ENCODE data around the gene ABCA5. TPM values are rescaled to one million over a fixed set of nuclear protein-coding genes. Genes with fewer than 3 reads are reported as not detected.

The ABCA5 gene
- total and polyA plus RNA-seq, 7 experiments from 2014 or later = 6.0 to 49.9 (median 34.5) TPM

DNA sequence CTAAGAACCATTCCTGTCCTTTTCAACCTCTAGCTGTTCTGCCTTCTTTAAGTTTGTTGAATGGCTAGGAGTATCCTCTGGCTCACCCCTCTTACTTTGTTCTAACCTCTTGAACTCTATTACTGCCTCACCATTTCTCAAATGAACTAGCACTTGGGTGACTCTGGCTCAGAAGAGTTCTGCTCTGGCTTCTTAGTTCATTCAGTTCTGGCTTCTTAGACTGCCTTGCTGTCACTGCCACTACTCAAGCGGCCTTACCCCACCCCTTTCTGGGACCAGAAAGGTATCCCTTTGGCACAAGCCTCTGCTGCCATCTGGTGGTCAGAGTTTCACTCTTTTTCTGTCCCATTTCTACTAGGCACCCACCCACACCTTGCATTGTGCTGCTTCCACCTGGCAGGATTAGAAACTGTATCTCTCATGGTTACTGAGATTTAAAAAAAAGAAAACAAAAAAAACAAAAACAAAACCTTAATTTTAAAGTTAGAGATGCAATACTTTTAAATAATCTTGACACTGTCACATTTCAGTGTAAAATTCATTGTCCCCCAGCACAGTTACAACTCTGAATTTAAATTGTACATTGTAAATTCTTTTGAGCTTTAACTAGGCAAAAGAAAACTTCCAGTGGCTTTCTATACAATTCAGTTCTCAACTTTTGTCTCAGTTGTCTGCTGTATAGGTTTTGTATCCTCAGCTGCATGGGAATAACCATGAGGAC lies 91.4 kb downstream of the ABCA5 start:
- Mint-ChIP-seq H3K4me3 (no peak overlapping the region), H3K27me3 (peaks cover 0 to 8% (median 0%) of the 10 kb centered on the region in 5 donors), H3K36me3 (peaks cover 0 to 47% (median 20%) of the 10 kb centered on the region in 5 donors), H3K9me3 (peaks cover 0 to 45% (median 22%) of the 10 kb centered on the region in 11 donors), H3K27ac (no peak overlapping the region), H3K4me1 (peaks cover 0 to 3% (median 0%) of the 10 kb centered on the region in 7 donors)
- ATAC-seq (peak; percentile 79), DNase-seq (peak in 8 of 9 donors; percentile 18 to 64 (median 36))
- H3K9me3 ChIP-seq (ENCODE audit: control insufficient read depth in 2 of 3, low read length in 3 of 3) = peaks cover 0 to 25% (median 3%) of the 10 kb centered on the region in 3 experiments
- H3K27ac ChIP-seq (ENCODE audit: low read depth, low read length) = no peak overlapping the region
- no peaks in the 10 kb centered on the region for H3K4me1 ChIP-seq (ENCODE audit: control insufficient read depth in 2 of 2, insufficient read depth in 2 of 2, low read length in 2 of 2)
- intact Hi-C loops (cut with micrococcal nuclease) = loop anchor here in 1 of 2 donors (1.0 kb wide), 2 partner anchors 458 to 463 kb away; no protein-coding TSS in a partner anchor
- no peaks in the 10 kb centered on the region for H3K27me3 ChIP-seq (ENCODE audit: control insufficient read depth in 2 of 2, insufficient read depth in 2 of 2, low read length in 2 of 2)
- H3K36me3 ChIP-seq (ENCODE audit: control insufficient read depth in 2 of 3, insufficient read depth in 3 of 3, low read length in 3 of 3) = no peaks in the 10 kb centered on the region
- ChIA-PET POLR2A (no interaction called here), CTCF (no interaction called here)
- H3K4me3 ChIP-seq (ENCODE audit: low read length) = no peak overlapping the region

DNA sequence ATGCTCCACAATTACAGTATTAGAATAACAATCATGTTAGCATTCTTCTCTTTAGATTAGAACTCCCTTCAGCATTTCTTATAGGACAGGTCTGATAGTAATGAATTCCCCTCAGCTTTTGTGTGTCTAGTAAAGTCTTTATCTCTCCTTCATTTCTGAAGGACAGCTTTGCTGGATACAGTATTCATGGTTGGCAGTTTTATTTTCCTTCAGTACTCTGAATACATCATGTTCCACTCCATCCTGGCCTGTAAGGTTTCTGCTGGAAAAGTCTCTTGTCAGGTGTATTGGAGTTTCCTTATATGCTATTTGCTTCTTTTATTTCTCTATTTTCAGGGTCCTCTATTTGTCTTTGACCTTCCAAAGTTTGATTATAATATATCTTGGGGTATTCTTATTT lies 94.3 kb downstream of the ABCA5 start:
- Mint-ChIP-seq H3K36me3 (peaks cover 0 to 23% (median 4%) of the 10 kb centered on the region in 5 donors), H3K4me3 (no peak overlapping the region), H3K4me1 (peaks cover 0 to 3% (median 0%) of the 10 kb centered on the region in 7 donors), H3K27me3 (peaks cover 0 to 17% (median 0%) of the 10 kb centered on the region in 5 donors), H3K9me3 (peaks cover 0 to 50% (median 22%) of the 10 kb centered on the region in 11 donors), H3K27ac (no peak overlapping the region)
- ChIA-PET POLR2A (no interaction called here), CTCF (no interaction called here)
- Histone ChIP-seq H3K9me3 (ENCODE audit: control insufficient read depth in 2 of 3, low read length in 3 of 3) (peaks cover 0 to 25% (median 3%) of the 10 kb centered on the region in 3 experiments), H3K36me3 (ENCODE audit: control insufficient read depth in 2 of 3, insufficient read depth in 3 of 3, low read length in 3 of 3) (no peaks in the 10 kb centered on the region), H3K27me3 (ENCODE audit: control insufficient read depth in 2 of 2, insufficient read depth in 2 of 2, low read length in 2 of 2) (no peaks in the 10 kb centered on the region), H3K4me3 (ENCODE audit: low read length) (no peak overlapping the region), H3K4me1 (ENCODE audit: control insufficient read depth in 2 of 2, insufficient read depth in 2 of 2, low read length in 2 of 2) (no peaks in the 10 kb centered on the region), H3K27ac (ENCODE audit: low read depth, low read length) (no peak overlapping the region)
- ATAC-seq (no peak), DNase-seq (no peak)
- intact Hi-C loops (cut with micrococcal nuclease) = no loop called here

DNA sequence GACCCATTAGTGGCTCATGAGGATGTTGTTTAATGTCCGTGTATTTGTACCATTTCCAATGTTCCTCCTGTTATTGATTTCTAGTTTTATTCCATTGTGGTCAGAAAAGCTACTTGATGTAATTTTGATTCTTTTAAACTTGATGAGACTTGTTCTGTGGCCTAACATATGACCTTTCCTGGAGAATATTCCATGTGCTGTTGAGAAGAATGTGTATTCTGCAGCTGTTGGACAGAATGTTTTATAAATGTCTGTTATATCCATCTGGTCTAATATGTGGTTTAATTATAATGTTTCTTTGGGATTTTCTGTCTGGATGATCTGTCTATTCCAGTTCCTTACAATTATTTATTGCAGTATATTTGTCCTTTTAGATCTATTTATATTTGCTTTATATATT lies 95.4 kb downstream of the ABCA5 start:
- intact Hi-C loops (cut with micrococcal nuclease) = no loop called here
- H3K27ac ChIP-seq (ENCODE audit: low read depth, low read length) = no peak overlapping the region
- no peaks in the 10 kb centered on the region for H3K4me1 ChIP-seq (ENCODE audit: control insufficient read depth in 2 of 2, insufficient read depth in 2 of 2, low read length in 2 of 2)
- DNase-seq (no peak), ATAC-seq (no peak)
- H3K9me3 Mint-ChIP-seq = peaks cover 0 to 50% (median 22%) of the 10 kb centered on the region in 11 donors
- H3K36me3 ChIP-seq (ENCODE audit: control insufficient read depth in 2 of 3, insufficient read depth in 3 of 3, low read length in 3 of 3) = no peaks in the 10 kb centered on the region
- H3K4me3 Mint-ChIP-seq = no peak overlapping the region
- peaks cover 0 to 6% (median 2%) of the 10 kb centered on the region in 7 donors for H3K4me1 Mint-ChIP-seq
- ChIA-PET POLR2A (no interaction called here), CTCF (no interaction called here)
- peaks cover 0 to 23% (median 0%) of the 10 kb centered on the region in 5 donors for H3K36me3 Mint-ChIP-seq
- no peak overlapping the region for H3K4me3 ChIP-seq (ENCODE audit: low read length)
- no peak overlapping the region for H3K27ac Mint-ChIP-seq
- H3K27me3 ChIP-seq (ENCODE audit: control insufficient read depth in 2 of 2, insufficient read depth in 2 of 2, low read length in 2 of 2) = no peaks in the 10 kb centered on the region
- peaks cover 0 to 21% (median 0%) of the 10 kb centered on the region in 5 donors for H3K27me3 Mint-ChIP-seq
- H3K9me3 ChIP-seq (ENCODE audit: control insufficient read depth in 2 of 3, low read length in 3 of 3) = peaks cover 0 to 25% (median 3%) of the 10 kb centered on the region in 3 experiments

DNA sequence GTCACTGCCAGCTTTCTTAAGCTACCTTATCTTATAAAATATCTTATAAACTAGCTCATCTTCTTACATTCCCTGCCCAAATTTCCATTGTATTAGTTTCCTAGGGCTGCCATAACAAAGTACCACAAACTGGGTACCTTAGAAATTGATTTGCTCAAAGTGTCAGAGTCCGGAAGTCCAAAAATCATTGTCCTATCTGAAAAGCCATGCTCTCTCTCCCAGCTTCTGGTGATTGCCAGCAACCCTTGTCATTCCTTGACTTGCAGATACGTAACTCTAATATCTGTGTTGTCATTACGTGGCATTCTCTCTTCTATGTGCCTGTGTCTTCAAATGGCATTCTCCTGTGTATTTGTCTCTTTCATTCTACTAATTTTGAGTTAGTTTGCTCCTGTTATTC lies 96.0 kb downstream of the ABCA5 start:
- Histone ChIP-seq H3K9me3 (ENCODE audit: control insufficient read depth in 2 of 3, low read length in 3 of 3) (peaks cover 0 to 25% (median 3%) of the 10 kb centered on the region in 3 experiments), H3K4me3 (ENCODE audit: low read length) (no peak overlapping the region), H3K27me3 (ENCODE audit: control insufficient read depth in 2 of 2, insufficient read depth in 2 of 2, low read length in 2 of 2) (no peaks in the 10 kb centered on the region), H3K36me3 (ENCODE audit: control insufficient read depth in 2 of 3, insufficient read depth in 3 of 3, low read length in 3 of 3) (no peaks in the 10 kb centered on the region), H3K27ac (ENCODE audit: low read depth, low read length) (no peak overlapping the region), H3K4me1 (ENCODE audit: control insufficient read depth in 2 of 2, insufficient read depth in 2 of 2, low read length in 2 of 2) (no peaks in the 10 kb centered on the region)
- H3K27ac Mint-ChIP-seq = no peak overlapping the region
- peaks cover 0 to 23% (median 2%) of the 10 kb centered on the region in 5 donors for H3K36me3 Mint-ChIP-seq
- DNase-seq (no peak), ATAC-seq (no peak)
- peaks cover 0 to 21% (median 0%) of the 10 kb centered on the region in 5 donors for H3K27me3 Mint-ChIP-seq
- H3K4me1 Mint-ChIP-seq = peaks cover 0 to 6% (median 2%) of the 10 kb centered on the region in 7 donors
- ChIA-PET POLR2A (no interaction called here), CTCF (interaction anchor here (0.6 kb wide), 1 partner anchor 37 kb away, joined by 3 read pairs; no protein-coding TSS in a partner anchor)
- H3K9me3 Mint-ChIP-seq = peaks cover 0 to 50% (median 22%) of the 10 kb centered on the region in 11 donors
- intact Hi-C loops (cut with micrococcal nuclease) = no loop called here
- no peak overlapping the region for H3K4me3 Mint-ChIP-seq

- Mint-ChIP-seq H3K4me1 (peaks cover 0 to 12% (median 5%) of the 10 kb centered on the region in 7 donors), H3K4me3 (no peak within 1 kb of the TSS), H3K36me3 (peaks cover 0 to 18% (median 5%) of the 10 kb centered on the region in 5 donors), H3K27me3 (peaks cover 0 to 20% (median 0%) of the 10 kb centered on the region in 5 donors), H3K9me3 (peaks cover 0 to 36% (median 22%) of the 10 kb centered on the region in 11 donors), H3K27ac (no peak within 1 kb of the TSS)
- Histone ChIP-seq H3K36me3 (ENCODE audit: control insufficient read depth in 2 of 3, insufficient read depth in 3 of 3, low read length in 3 of 3) (no peaks in the 10 kb centered on the region), H3K4me1 (ENCODE audit: control insufficient read depth in 2 of 2, insufficient read depth in 2 of 2, low read length in 2 of 2) (no peaks in the 10 kb centered on the region), H3K9me3 (ENCODE audit: control insufficient read depth in 2 of 3, low read length in 3 of 3) (peaks cover 0 to 19% (median 3%) of the 10 kb centered on the region in 3 experiments), H3K27me3 (ENCODE audit: control insufficient read depth in 2 of 2, insufficient read depth in 2 of 2, low read length in 2 of 2) (no peaks in the 10 kb centered on the region), H3K27ac (ENCODE audit: low read depth, low read length) (no peak within 1 kb of the TSS), H3K4me3 (ENCODE audit: low read length) (no peak within 1 kb of the TSS)
- POLR2A ChIA-PET = no interaction called here
- no peak for DNase-seq
- intact Hi-C loops (cut with micrococcal nuclease) = no loop called here
- CTCF ChIA-PET = no interaction called here
- ATAC-seq = no peak
These were observed 98.4 kb downstream of the ABCA5 start, which contains the start of gene ABCA10 for GRCh38 chr17:69228576-69228975. TSS of gene ABCA10 (minus strand) at chr17:69228824. CDS start at chr17:69225358, 3,466 bp downstream.

- peaks cover 0 to 31% (median 17%) of the 10 kb centered on the region in 11 donors for H3K9me3 Mint-ChIP-seq
These were observed 98.9 kb downstream of the ABCA5 start for GRCh38 chr17:69228018-69228417.

More at GRCh38 chr17:69228018-69228417, 98.9 kb downstream of the ABCA5 start:
- DNase-seq (no peak), ATAC-seq (no peak)
- H3K4me3 Mint-ChIP-seq = no peak overlapping the region
- no peak overlapping the region for H3K27ac ChIP-seq (ENCODE audit: low read depth, low read length)
- ChIA-PET POLR2A (no interaction called here), CTCF (interaction anchor here (0.6 kb wide), 1 partner anchor 36 kb away, joined by 4 read pairs; no protein-coding TSS in a partner anchor)
- H3K9me3 ChIP-seq (ENCODE audit: control insufficient read depth in 2 of 3, low read length in 3 of 3) = peaks cover 0 to 13% (median 3%) of the 10 kb centered on the region in 3 experiments
- H3K27me3 ChIP-seq (ENCODE audit: control insufficient read depth in 2 of 2, insufficient read depth in 2 of 2, low read length in 2 of 2) = no peaks in the 10 kb centered on the region
- H3K27me3 Mint-ChIP-seq = peaks cover 0 to 16% (median 0%) of the 10 kb centered on the region in 5 donors
- peaks cover 0 to 13% (median 5%) of the 10 kb centered on the region in 5 donors for H3K36me3 Mint-ChIP-seq
- no peak overlapping the region for H3K27ac Mint-ChIP-seq
- intact Hi-C loops (cut with micrococcal nuclease) = no loop called here
- H3K4me1 ChIP-seq (ENCODE audit: control insufficient read depth in 2 of 2, insufficient read depth in 2 of 2, low read length in 2 of 2) = no peaks in the 10 kb centered on the region
- peaks cover 0 to 17% (median 8%) of the 10 kb centered on the region in 7 donors for H3K4me1 Mint-ChIP-seq
- no peak overlapping the region for H3K4me3 ChIP-seq (ENCODE audit: low read length)
- H3K36me3 ChIP-seq (ENCODE audit: control insufficient read depth in 2 of 3, insufficient read depth in 3 of 3, low read length in 3 of 3) = no peaks in the 10 kb centered on the region
